ENCODE results near the gene PREP. TPM values are rescaled to one million over a fixed set of nuclear protein-coding genes. Genes with fewer than 3 reads are reported as not detected.

The PREP gene
- total and polyA plus RNA-seq, 2 experiments from 2014 or later, result 27.2 to 30.3 TPM

DNA sequence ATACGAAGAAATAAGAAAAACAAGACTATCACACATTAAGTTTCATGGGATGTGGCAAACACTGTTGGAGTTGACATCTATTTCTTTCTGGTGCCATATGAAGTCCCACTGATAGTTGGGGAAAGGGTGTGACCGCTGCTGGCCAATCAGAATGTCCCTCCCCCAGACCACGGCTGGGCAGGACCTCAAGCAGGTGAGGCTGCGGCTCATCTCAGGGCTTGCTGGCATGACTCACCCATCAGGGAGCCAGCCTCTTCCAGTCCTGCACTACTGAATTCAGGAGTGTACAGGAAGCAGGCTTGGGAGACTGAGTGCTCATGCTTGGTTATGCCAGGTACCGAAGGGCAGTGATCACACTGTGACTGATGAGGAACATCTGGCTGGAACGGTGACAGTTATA lies 18.9 kb downstream of the PREP start:
- Histone ChIP-seq H2AFZ (no peak overlapping the region), H3K9me3 (ENCODE audit: low read depth) (no peaks in the 10 kb centered on the region), H3K4me1 (ENCODE audit: insufficient read depth) (peaks cover 30% of the 10 kb centered on the region), H3K27ac (no peak overlapping the region), H3K79me2 (peaks cover 55% of the 10 kb centered on the region), H3K4me3 (no peak overlapping the region), H3K36me3 (replicated peaks; ENCODE audit: insufficient read depth, low read depth) (no peaks in the 10 kb centered on the region), H3K27me3 (no peaks in the 10 kb centered on the region), H4K20me1 (ENCODE audit: insufficient read depth, poor library complexity, severe bottlenecking) (no peaks in the 10 kb centered on the region), H3K9me2 (replicated peaks; ENCODE audit: insufficient read depth) (no peaks in the 10 kb centered on the region), H3K4me2 (no peak overlapping the region)
- 95% methylated on average over 6 of the region's 6 CpGs for WGBS (ENCODE audit: low lambda C conversion rate, missing lambda C conversion rate)
- DNase-seq (ENCODE audit: low spot score), result no peak
- TF ChIP-seq EZH2phosphoT487 (IDR thresholded peaks at IDR 0.05; ENCODE audit: low read depth, severe bottlenecking, unreplicated experiment) (no peak), EZH2 (IDR thresholded peaks at IDR 0.05; ENCODE audit: borderline replicate concordance) (no peak)
- TF ChIP-seq, protein P1, sequence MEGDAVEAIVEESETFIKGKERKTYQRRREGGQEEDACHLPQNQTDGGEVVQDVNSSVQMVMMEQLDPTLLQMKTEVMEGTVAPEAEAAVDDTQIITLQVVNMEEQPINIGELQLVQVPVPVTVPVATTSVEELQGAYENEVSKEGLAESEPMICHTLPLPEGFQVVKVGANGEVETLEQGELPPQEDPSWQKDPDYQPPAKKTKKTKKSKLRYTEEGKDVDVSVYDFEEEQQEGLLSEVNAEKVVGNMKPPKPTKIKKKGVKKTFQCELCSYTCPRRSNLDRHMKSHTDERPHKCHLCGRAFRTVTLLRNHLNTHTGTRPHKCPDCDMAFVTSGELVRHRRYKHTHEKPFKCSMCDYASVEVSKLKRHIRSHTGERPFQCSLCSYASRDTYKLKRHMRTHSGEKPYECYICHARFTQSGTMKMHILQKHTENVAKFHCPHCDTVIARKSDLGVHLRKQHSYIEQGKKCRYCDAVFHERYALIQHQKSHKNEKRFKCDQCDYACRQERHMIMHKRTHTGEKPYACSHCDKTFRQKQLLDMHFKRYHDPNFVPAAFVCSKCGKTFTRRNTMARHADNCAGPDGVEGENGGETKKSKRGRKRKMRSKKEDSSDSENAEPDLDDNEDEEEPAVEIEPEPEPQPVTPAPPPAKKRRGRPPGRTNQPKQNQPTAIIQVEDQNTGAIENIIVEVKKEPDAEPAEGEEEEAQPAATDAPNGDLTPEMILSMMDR (IDR thresholded peaks at IDR 0.05; ENCODE audit: poor library complexity), result no peak

- 74% methylated on average over 4 of the region's 4 CpGs for WGBS (ENCODE audit: low lambda C conversion rate, missing lambda C conversion rate)
- Histone ChIP-seq H3K79me2 (peaks cover 58% of the 10 kb centered on the region), H3K36me3 (replicated peaks; ENCODE audit: insufficient read depth, low read depth) (no peaks in the 10 kb centered on the region), H3K4me1 (ENCODE audit: insufficient read depth) (peaks cover 25% of the 10 kb centered on the region), H3K9me2 (replicated peaks; ENCODE audit: insufficient read depth) (no peaks in the 10 kb centered on the region), H3K9me3 (ENCODE audit: low read depth) (no peaks in the 10 kb centered on the region), H3K4me2 (no peak overlapping the region), H2AFZ (no peak overlapping the region), H3K27me3 (no peaks in the 10 kb centered on the region), H3K4me3 (no peak overlapping the region), H3K27ac (no peak overlapping the region), H4K20me1 (ENCODE audit: insufficient read depth, poor library complexity, severe bottlenecking) (no peaks in the 10 kb centered on the region)
- no peak for TF ChIP-seq EZH2 (IDR thresholded peaks at IDR 0.05; ENCODE audit: borderline replicate concordance)
- TF ChIP-seq EZH2phosphoT487 (IDR thresholded peaks at IDR 0.05; ENCODE audit: low read depth, severe bottlenecking, unreplicated experiment), result no peak
- TF ChIP-seq, protein P1 (IDR thresholded peaks at IDR 0.05; ENCODE audit: poor library complexity), result no peak
- DNase-seq (ENCODE audit: low spot score), result no peak
Observed at GRCh38 chr6:105382958-105383357, 19.9 kb downstream of the PREP start.

- Histone ChIP-seq H3K36me3 (replicated peaks; ENCODE audit: insufficient read depth, low read depth) (no peaks in the 10 kb centered on the region), H3K4me2 (no peak overlapping the region), H3K27me3 (no peaks in the 10 kb centered on the region), H3K27ac (no peak overlapping the region), H3K4me1 (ENCODE audit: insufficient read depth) (peaks cover 25% of the 10 kb centered on the region), H3K9me3 (ENCODE audit: low read depth) (no peaks in the 10 kb centered on the region), H3K79me2 (peaks cover 60% of the 10 kb centered on the region), H4K20me1 (ENCODE audit: insufficient read depth, poor library complexity, severe bottlenecking) (no peaks in the 10 kb centered on the region), H2AFZ (no peak overlapping the region), H3K9me2 (replicated peaks; ENCODE audit: insufficient read depth) (no peaks in the 10 kb centered on the region), H3K4me3 (no peak overlapping the region)
- 77% methylated on average over 2 of the region's 2 CpGs for WGBS (ENCODE audit: low lambda C conversion rate, missing lambda C conversion rate)
- TF ChIP-seq, protein P1 (IDR thresholded peaks at IDR 0.05; ENCODE audit: poor library complexity), result no peak
- no peak for TF ChIP-seq EZH2phosphoT487 (IDR thresholded peaks at IDR 0.05; ENCODE audit: low read depth, severe bottlenecking, unreplicated experiment)
- DNase-seq (ENCODE audit: low spot score), result no peak
Observed at GRCh38 chr6:105382496-105382895, 20.4 kb downstream of the PREP start.

- Histone ChIP-seq H4K20me1 (ENCODE audit: insufficient read depth, poor library complexity, severe bottlenecking) (no peaks in the 10 kb centered on the region), H3K4me3 (no peak overlapping the region), H3K36me3 (replicated peaks; ENCODE audit: insufficient read depth, low read depth) (no peaks in the 10 kb centered on the region), H3K79me2 (peaks cover 61% of the 10 kb centered on the region), H3K27me3 (no peaks in the 10 kb centered on the region), H3K4me2 (peak overlapping the region; percentile 61), H3K9me2 (replicated peaks; ENCODE audit: insufficient read depth) (no peaks in the 10 kb centered on the region), H3K9me3 (ENCODE audit: low read depth) (no peaks in the 10 kb centered on the region), H3K27ac (peak overlapping the region; percentile 35), H3K4me1 (ENCODE audit: insufficient read depth) (peaks cover 25% of the 10 kb centered on the region), H2AFZ (no peak overlapping the region)
- TF ChIP-seq EZH2 (IDR thresholded peaks at IDR 0.05; ENCODE audit: borderline replicate concordance), result no peak
- no peak for TF ChIP-seq EZH2phosphoT487 (IDR thresholded peaks at IDR 0.05; ENCODE audit: low read depth, severe bottlenecking, unreplicated experiment)
- TF ChIP-seq, protein P1 (IDR thresholded peaks at IDR 0.05; ENCODE audit: poor library complexity), result no peak
- 36% methylated on average over 2 of the region's 2 CpGs for WGBS (ENCODE audit: low lambda C conversion rate, missing lambda C conversion rate)
- DNase-seq (ENCODE audit: low spot score), result no peak
Observed at GRCh38 chr6:105380634-105381033, 22.2 kb downstream of the PREP start.
